Tibial nerve (tissue), 4 donors: Measurements from ENCODE around the gene TBRG1. TPM values are rescaled to one million over a fixed set of nuclear protein-coding genes. Genes with fewer than 3 reads are reported as not detected.

ENCODE experiments used
- DNase-seq, 2 donors: peaks; one replicate each; pipeline ENCODE4 v3.0.0-alpha.2; 2019; ENCODE audit warnings: low spot score in 2 of 2
- H3K27ac ChIP-seq, 4 donors: fragments of 200-600 bp; sonication (generic) in 3 of 4; one replicate each; pipeline ENCODE4 v1.5.1; 2017 to 2019; ENCODE audit warnings: mild to moderate bottlenecking in 1 of 4
- H3K27me3 ChIP-seq, 2 donors: fragments of 200-600 bp; sonication (generic) in 1 of 2; one replicate each; pipeline versions ENCODE4 v1.5.1 to v1.6.0; 2017 to 2019
- H3K36me3 ChIP-seq, 3 donors: fragments of 200-600 bp; sonication (generic); one replicate each; pipeline ENCODE4 v1.5.1; 2018 to 2019
- H3K4me1 ChIP-seq, 4 donors: fragments of 200-600 bp; sonication (generic) in 3 of 4; one replicate each; pipeline ENCODE4 v1.5.1; 2017 to 2019
- H3K4me3 ChIP-seq, 4 donors: fragments of 200-600 bp; sonication (generic) in 3 of 4; one replicate each; pipeline ENCODE4 v1.5.1; 2017 to 2019; ENCODE audit warnings: mild to moderate bottlenecking in 1 of 4, moderate library complexity in 1 of 4
- H3K9me3 ChIP-seq, 4 donors: fragments of 200-600 bp; sonication (generic) in 3 of 4; one replicate each; pipeline ENCODE4 v1.5.1; 2017 to 2019
- EP300 ChIP-seq, 2 donors: sonication (generic); formaldehyde crosslinking; IDR thresholded peaks; one replicate each; pipeline ENCODE4 v1.6.1; 2017; ENCODE audit warnings: antibody characterized with exemption in 2 of 2, mild to moderate bottlenecking in 1 of 2
- POLR2A ChIP-seq, 2 donors: fragments of 450-650 bp; IDR thresholded peaks; one replicate each; pipeline ENCODE4 v1.6.1; 2017; ENCODE audit warnings: antibody characterized with exemption in 2 of 2, mild to moderate bottlenecking in 2 of 2, moderate library complexity in 2 of 2
- WGBS, 2 donors: methylation state at CpG; one replicate each; pipeline ENCODE4 v1.1.5; 2018; 5-methylcytosine and 5-hydroxymethylcytosine counted together
- total RNA-seq, 4 donors: library from RNA; depleted of rRNA; stranded (reverse); fragments of >200 nt; gene quantifications; one replicate each; pipeline ENCODE4 v1.1.0, GENCODE V29; 2016
- TF ChIP-seq, protein P1 (sequence below), 5 experiments: fragments of 200-600 bp in 3 of 5; fragments of 450-650 bp in 2 of 5; sonication (generic) in 3 of 5; IDR thresholded peaks; one replicate each; pipeline ENCODE4 v1.5.1; 2016 to 2019; ENCODE audit warnings: antibody characterized with exemption in 5 of 5, mild to moderate bottlenecking in 3 of 5, moderate library complexity in 2 of 5

Gene TBRG1
- total RNA-seq, 4 donors from 2014 or later = 32.7 to 45.4 (median 36.4) TPM

DNA sequence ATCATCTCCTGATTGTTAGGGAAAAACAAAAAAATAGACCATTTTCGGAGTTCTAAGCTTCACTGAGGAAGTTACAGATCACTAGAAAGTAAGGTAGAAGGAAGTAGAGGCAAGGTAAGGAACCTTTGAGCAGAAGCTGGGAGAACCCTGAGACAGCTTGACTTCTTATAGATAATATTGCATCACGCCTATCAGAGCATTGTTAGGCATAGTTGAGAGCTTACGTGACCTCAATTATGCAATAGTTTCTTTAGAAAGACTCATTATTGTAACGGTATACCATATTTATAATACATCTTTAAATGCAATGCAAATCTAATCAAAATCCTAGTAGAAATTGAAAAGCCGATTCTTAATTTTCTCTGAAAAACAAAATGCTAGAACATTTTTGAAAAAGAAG lies 4.9 kb downstream of the TBRG1 start:
- TF ChIP-seq, protein P1, sequence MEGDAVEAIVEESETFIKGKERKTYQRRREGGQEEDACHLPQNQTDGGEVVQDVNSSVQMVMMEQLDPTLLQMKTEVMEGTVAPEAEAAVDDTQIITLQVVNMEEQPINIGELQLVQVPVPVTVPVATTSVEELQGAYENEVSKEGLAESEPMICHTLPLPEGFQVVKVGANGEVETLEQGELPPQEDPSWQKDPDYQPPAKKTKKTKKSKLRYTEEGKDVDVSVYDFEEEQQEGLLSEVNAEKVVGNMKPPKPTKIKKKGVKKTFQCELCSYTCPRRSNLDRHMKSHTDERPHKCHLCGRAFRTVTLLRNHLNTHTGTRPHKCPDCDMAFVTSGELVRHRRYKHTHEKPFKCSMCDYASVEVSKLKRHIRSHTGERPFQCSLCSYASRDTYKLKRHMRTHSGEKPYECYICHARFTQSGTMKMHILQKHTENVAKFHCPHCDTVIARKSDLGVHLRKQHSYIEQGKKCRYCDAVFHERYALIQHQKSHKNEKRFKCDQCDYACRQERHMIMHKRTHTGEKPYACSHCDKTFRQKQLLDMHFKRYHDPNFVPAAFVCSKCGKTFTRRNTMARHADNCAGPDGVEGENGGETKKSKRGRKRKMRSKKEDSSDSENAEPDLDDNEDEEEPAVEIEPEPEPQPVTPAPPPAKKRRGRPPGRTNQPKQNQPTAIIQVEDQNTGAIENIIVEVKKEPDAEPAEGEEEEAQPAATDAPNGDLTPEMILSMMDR (IDR thresholded peaks at IDR 0.05) = no peak
- no peak for TF ChIP-seq EP300 (IDR thresholded peaks at IDR 0.05)
- TF ChIP-seq POLR2A (IDR thresholded peaks at IDR 0.05) = no peak
- DNase-seq = no peak
- H3K4me3 ChIP-seq = no peak overlapping the region
- H3K9me3 ChIP-seq = no peaks in the 10 kb centered on the region
- H3K36me3 ChIP-seq = peaks cover 0 to 67% (median 15%) of the 10 kb centered on the region in 3 donors
- H3K27me3 ChIP-seq = no peaks in the 10 kb centered on the region
- peaks cover 0 to 37% (median 10%) of the 10 kb centered on the region in 4 donors for H3K4me1 ChIP-seq
- H3K27ac ChIP-seq = no peak overlapping the region
- WGBS, 2 donors = 86 to 92% methylated on average over 5 of the region's 5 CpGs

DNA sequence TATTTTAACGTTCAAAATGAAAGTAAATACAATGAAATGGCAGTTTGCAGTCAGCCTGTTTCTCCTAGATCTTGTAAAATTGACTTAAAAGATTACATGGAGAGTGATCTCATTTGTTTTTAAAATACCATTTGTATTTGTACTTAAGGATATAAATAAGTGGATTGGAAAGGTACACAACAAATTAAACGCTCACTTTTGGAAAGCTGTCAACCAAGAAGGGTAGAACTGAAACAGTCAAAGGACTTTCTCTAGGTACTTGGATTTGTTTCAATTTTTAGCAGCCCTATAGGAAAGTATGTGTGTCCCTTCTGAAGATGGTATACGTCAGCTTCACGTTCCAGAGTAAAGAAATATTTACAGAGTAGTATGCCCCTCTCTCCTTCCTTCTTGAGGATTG lies 7.3 kb downstream of the TBRG1 start:
- Histone ChIP-seq H3K36me3 (peaks cover 0 to 90% (median 20%) of the 10 kb centered on the region in 3 donors), H3K27me3 (no peaks in the 10 kb centered on the region), H3K4me1 (peaks cover 0 to 20% (median 0%) of the 10 kb centered on the region in 4 donors), H3K27ac (no peak overlapping the region), H3K9me3 (no peaks in the 10 kb centered on the region), H3K4me3 (no peak overlapping the region)
- DNase-seq = no peak
- TF ChIP-seq, protein P1 (IDR thresholded peaks at IDR 0.05) = no peak
- WGBS, 2 donors = 87% methylated on average over 4 of the region's 4 CpGs

- H3K9me3 ChIP-seq = no peaks in the 10 kb centered on the region
- H3K36me3 ChIP-seq = peaks cover 0 to 94% (median 12%) of the 10 kb centered on the region in 3 donors
- 88 to 89% methylated on average over 1 of the region's 1 CpG for WGBS, 2 donors
- no peaks in the 10 kb centered on the region for H3K4me1 ChIP-seq
- H3K4me3 ChIP-seq = no peak overlapping the region
- no peak for TF ChIP-seq EP300 (IDR thresholded peaks at IDR 0.05)
- TF ChIP-seq, protein P1 (IDR thresholded peaks at IDR 0.05) = no peak
- TF ChIP-seq POLR2A (IDR thresholded peaks at IDR 0.05) = no peak
- no peak overlapping the region for H3K27ac ChIP-seq
- H3K27me3 ChIP-seq = no peaks in the 10 kb centered on the region
- DNase-seq = no peak
These were observed 10.7 kb downstream of the TBRG1 start for GRCh38 chr11:124633355-124633754.

- Histone ChIP-seq H3K4me3 (no peak overlapping the region), H3K36me3 (peaks cover 0 to 91% (median 9%) of the 10 kb centered on the region in 3 donors), H3K4me1 (no peaks in the 10 kb centered on the region), H3K27ac (no peak overlapping the region), H3K9me3 (no peaks in the 10 kb centered on the region), H3K27me3 (no peaks in the 10 kb centered on the region)
- TF ChIP-seq, protein P1 (IDR thresholded peaks at IDR 0.05) = no peak
- TF ChIP-seq POLR2A (IDR thresholded peaks at IDR 0.05) = no peak
- no peak for TF ChIP-seq EP300 (IDR thresholded peaks at IDR 0.05)
- 72 to 77% methylated on average over 3 of the region's 3 CpGs for WGBS, 2 donors
- DNase-seq = no peak
These were observed 13.3 kb downstream of the TBRG1 start for GRCh38 chr11:124635932-124636331.

DNA sequence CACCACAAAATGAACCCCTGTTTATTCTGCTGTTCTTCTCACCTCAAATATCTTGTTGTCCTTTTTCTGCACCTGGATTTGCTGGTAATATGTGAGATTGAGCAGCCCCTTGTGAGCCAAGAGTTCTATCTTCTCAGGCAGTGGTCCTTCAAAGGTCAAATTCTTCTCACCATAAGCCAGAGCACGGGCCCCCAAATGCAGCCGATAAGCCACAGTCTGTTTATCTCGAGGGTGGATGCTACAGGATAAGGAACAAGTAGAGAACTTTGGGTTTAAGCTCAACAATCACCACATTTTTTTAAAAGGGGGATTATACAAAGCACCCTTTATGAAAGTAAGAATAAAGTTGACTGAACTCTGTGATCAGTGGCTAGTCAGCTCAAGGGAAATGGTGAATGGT lies 15.8 kb downstream of the TBRG1 start:
- WGBS, 2 donors = 38 to 71% methylated on average over 3 of the region's 3 CpGs
- no peak overlapping the region for H3K27ac ChIP-seq
- no peak overlapping the region for H3K4me3 ChIP-seq
- peaks cover 0 to 65% (median 4%) of the 10 kb centered on the region in 3 donors for H3K36me3 ChIP-seq
- no peaks in the 10 kb centered on the region for H3K9me3 ChIP-seq
- no peak for DNase-seq
- no peaks in the 10 kb centered on the region for H3K4me1 ChIP-seq
- no peaks in the 10 kb centered on the region for H3K27me3 ChIP-seq
- TF ChIP-seq EP300 (IDR thresholded peaks at IDR 0.05) (no peak), POLR2A (IDR thresholded peaks at IDR 0.05) (no peak)
- TF ChIP-seq, protein P1 (IDR thresholded peaks at IDR 0.05) = no peak
